A549 (cell line): Measurements from ENCODE around the gene EPHB1.

Experiments
- BHLHE40 ChIP-seq: IDR thresholded peaks from 2 replicates; pipeline ENCODE4 v1.6.1; 2012; ENCODE audit warnings: low read depth, low read length, inconsistent platforms
- CEBPB ChIP-seq, 2 experiments: fragments of >200 bp in 1 of 2; sonication (Bioruptor Twin) in 1 of 2; formaldehyde crosslinking in 1 of 2; IDR thresholded peaks; 2 replicates each; pipeline ENCODE4 v1.6.1; 2012 to 2016
- CTCF ChIP-seq: fragments of >200 bp; sonication (Bioruptor Twin); formaldehyde crosslinking; IDR thresholded peaks from 3 replicates; pipeline ENCODE4 v1.5.1; 2016
- ELK1 ChIP-seq: fragments of 150-350 bp; IDR thresholded peaks from 2 replicates; pipeline ENCODE4 v1.6.1; 2014; ENCODE audit warnings: low read depth, mild to moderate bottlenecking, low read length
- ESRRA ChIP-seq: fragments of 150-350 bp; IDR thresholded peaks from 2 replicates; pipeline ENCODE4 v1.6.1; 2014; ENCODE audit warnings: mild to moderate bottlenecking, low read length, borderline replicate concordance
- MAX ChIP-seq: IDR thresholded peaks from 2 replicates; pipeline ENCODE4 v1.6.1; 2012
- MAZ ChIP-seq: fragments of 150-350 bp; IDR thresholded peaks from 2 replicates; pipeline ENCODE4 v1.6.1; 2014; ENCODE audit warnings: antibody characterized with exemption, low read depth, low read length, borderline replicate concordance
- MYC ChIP-seq: IDR thresholded peaks from 2 replicates; pipeline ENCODE4 v1.6.1; 2012; ENCODE audit warnings: mild to moderate bottlenecking, inconsistent platforms, low read length, improper control_type of control experiment, borderline replicate concordance
- POLR2A ChIP-seq: IDR thresholded peaks from 2 replicates; pipeline ENCODE4 v1.6.1; 2012; ENCODE audit warnings: mild to moderate bottlenecking, low read length
- RAD21 ChIP-seq, 2 experiments: fragments of >200 bp in 1 of 2; sonication (Bioruptor Twin) in 1 of 2; formaldehyde crosslinking in 1 of 2; IDR thresholded peaks in 1 of 2; conservative IDR thresholded peaks in 1 of 2; 2 replicates in 1 of 2; 3 replicates in 1 of 2; pipeline ENCODE4 v1.6.1; 2012 to 2018; ENCODE audit warnings: inconsistent platforms in 1 of 2
- RFX5 ChIP-seq: fragments of 450-650 bp; IDR thresholded peaks from 2 replicates; pipeline ENCODE4 v1.7.1; 2014; ENCODE audit warnings: antibody characterized with exemption, mild to moderate bottlenecking, moderate library complexity
- RNF2 ChIP-seq: fragments of 200-600 bp; sonication (generic); IDR thresholded peaks from 2 replicates; pipeline ENCODE4 v1.6.1; 2016; ENCODE audit warnings: low read depth, mild to moderate bottlenecking, antibody characterized with exemption, moderate library complexity, borderline replicate concordance
- USF2 ChIP-seq: fragments of 450-650 bp; IDR thresholded peaks from 2 replicates; pipeline ENCODE4 v1.6.1; 2014; ENCODE audit warnings: antibody characterized with exemption

- TF ChIP-seq POLR2A: no peak
- TF ChIP-seq MAX: no peak
- TF ChIP-seq CTCF: no peak
- TF ChIP-seq ESRRA: no peak
- no peak for TF ChIP-seq USF2
- no peak for TF ChIP-seq RNF2
- TF ChIP-seq ELK1: no peak
- no peak for TF ChIP-seq RFX5
- no peak for TF ChIP-seq RAD21 (conservative IDR thresholded peaks at IDR 0.05 in 1 of 2, IDR thresholded peaks at IDR 0.05 in 1 of 2)
- no peak for TF ChIP-seq MAZ
- no peak for TF ChIP-seq BHLHE40
- TF ChIP-seq MYC: no peak
- no peak for TF ChIP-seq CEBPB (IDR thresholded peaks at IDR 0.05)
Observed at GRCh38 chr3:135087782-135088181, 292.7 kb downstream of the EPHB1 start.
